C4-2B (cell line): ENCODE results near the gene LUM.

Source experiments
- CTCF ChIP-seq: fragments of 450-650 bp; conservative IDR thresholded peaks from 2 replicates; pipeline ENCODE4 v1.5.1; 2017; ENCODE audit warnings: mild to moderate bottlenecking
- ZFX ChIP-seq: fragments of 450-650 bp; IDR thresholded peaks from 2 replicates; pipeline ENCODE4 v1.6.1; 2017

GRCh38 chr12:91106283-91106682, 5.0 kb downstream of the LUM start:
- no peak for TF ChIP-seq CTCF
- no peak for TF ChIP-seq ZFX
